ENCODE results near the gene GRID2. TPM values are rescaled to one million over a fixed set of nuclear protein-coding genes. Genes with fewer than 3 reads are reported as not detected.

Gene GRID2
- total and polyA plus RNA-seq, 9 of the 15 experiments (the other 6 are each of a cell fraction or from before 2014, with no cell fraction given): 0.04 TPM; not detected in 7

DNA sequence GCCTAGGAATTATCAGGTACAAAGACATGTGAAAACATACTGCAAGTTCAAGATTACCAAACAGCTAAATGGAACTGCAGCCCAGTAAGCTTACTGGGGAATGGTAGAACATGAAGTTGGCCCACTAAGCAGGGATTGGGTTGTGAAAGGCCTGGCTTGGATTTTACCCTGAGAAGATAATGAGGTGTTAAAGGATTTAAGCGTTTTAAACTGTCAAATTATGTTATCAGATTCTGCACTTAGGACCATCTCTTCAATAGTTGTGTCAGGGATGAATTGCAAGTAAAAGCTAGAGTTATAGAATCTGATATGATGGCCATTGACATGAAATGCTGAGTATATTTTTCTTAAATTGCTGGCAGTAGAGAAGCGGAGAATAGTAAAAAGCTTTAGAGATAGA lies 225.7 kb downstream of the GRID2 start (continued):
- TF ChIP-seq, protein P1, sequence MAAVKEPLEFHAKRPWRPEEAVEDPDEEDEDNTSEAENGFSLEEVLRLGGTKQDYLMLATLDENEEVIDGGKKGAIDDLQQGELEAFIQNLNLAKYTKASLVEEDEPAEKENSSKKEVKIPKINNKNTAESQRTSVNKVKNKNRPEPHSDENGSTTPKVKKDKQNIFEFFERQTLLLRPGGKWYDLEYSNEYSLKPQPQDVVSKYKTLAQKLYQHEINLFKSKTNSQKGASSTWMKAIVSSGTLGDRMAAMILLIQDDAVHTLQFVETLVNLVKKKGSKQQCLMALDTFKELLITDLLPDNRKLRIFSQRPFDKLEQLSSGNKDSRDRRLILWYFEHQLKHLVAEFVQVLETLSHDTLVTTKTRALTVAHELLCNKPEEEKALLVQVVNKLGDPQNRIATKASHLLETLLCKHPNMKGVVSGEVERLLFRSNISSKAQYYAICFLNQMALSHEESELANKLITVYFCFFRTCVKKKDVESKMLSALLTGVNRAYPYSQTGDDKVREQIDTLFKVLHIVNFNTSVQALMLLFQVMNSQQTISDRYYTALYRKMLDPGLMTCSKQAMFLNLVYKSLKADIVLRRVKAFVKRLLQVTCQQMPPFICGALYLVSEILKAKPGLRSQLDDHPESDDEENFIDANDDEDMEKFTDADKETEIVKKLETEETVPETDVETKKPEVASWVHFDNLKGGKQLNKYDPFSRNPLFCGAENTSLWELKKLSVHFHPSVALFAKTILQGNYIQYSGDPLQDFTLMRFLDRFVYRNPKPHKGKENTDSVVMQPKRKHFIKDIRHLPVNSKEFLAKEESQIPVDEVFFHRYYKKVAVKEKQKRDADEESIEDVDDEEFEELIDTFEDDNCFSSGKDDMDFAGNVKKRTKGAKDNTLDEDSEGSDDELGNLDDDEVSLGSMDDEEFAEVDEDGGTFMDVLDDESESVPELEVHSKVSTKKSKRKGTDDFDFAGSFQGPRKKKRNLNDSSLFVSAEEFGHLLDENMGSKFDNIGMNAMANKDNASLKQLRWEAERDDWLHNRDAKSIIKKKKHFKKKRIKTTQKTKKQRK (IDR thresholded peaks at IDR 0.05; ENCODE audit: borderline replicate concordance, low read depth, low read length): no peak
- no peak for TF ChIP-seq ZC3H8 (IDR thresholded peaks at IDR 0.05)
- no peak for TF ChIP-seq KLF13 (tag; IDR thresholded peaks at IDR 0.05; ENCODE audit: borderline replicate concordance, low read depth)
- no peak for TF ChIP-seq NCOA6 (IDR thresholded peaks at IDR 0.05)

DNA sequence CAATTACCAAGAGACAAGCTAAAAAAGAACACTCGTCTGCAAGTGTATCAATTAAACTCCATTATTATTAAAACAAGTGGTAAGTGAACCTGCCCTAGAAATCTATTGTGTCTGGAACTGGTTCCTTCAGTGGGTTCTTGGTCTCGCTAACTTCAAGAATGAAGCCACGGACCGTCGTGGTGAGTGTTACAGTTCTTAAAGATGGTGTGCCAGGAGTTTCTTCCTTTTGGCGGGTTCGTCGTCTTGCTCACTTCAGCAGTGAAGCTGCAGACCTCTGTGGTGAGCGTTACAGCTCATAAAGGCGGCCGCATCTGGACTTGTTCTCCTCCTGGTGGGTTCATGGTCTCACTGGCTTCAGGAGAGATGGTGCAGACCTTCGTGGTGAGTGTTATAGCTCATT lies 231.8 kb downstream of the GRID2 start:
- Histone ChIP-seq H3K79me2 (ENCODE audit: control insufficient read depth, insufficient read depth, low read length) (no peaks in the 10 kb centered on the region), H3K9me3 (replicated peaks; ENCODE audit: control insufficient read depth, insufficient read depth, low read depth, low read length) (no peaks in the 10 kb centered on the region), H3K9ac (ENCODE audit: insufficient read depth in 1 of 2, low read depth in 2 of 2, low read length in 2 of 2) (no peak overlapping the region), H3K9me1 (ENCODE audit: control insufficient read depth, insufficient read depth, low read length) (no peaks in the 10 kb centered on the region), H3K27ac (ENCODE audit: extremely low read depth, low read depth, low read length) (no peak overlapping the region), H4K20me1 (replicated peaks; ENCODE audit: control insufficient read depth, insufficient read depth, low read length) (no peaks in the 10 kb centered on the region), H3K4me2 (ENCODE audit: insufficient read depth, low read length) (no peak overlapping the region), H3K4me1 (replicated peaks in 1 of 2; ENCODE audit: control insufficient read depth in 2 of 2, insufficient read depth in 2 of 2, low read length in 2 of 2) (no peaks in the 10 kb centered on the region), H3K4me3 (no peak overlapping the region), H2AFZ (ENCODE audit: low read depth, low read length) (no peak overlapping the region), H3K36me3 (ENCODE audit: control insufficient read depth, insufficient read depth, low read length) (no peaks in the 10 kb centered on the region), H3K27me3 (ENCODE audit: control insufficient read depth in 2 of 2, insufficient read depth in 2 of 2, low read length in 2 of 2) (no peaks in the 10 kb centered on the region)
- in situ Hi-C loops (cut with MboI) (no loop called here), intact Hi-C loops (cut with micrococcal nuclease) (no loop called here)
- FAIRE-seq (no peak), DNase-seq (ENCODE audit: extremely low read depth in 1 of 4, low spot score in 3 of 4) (no peak), ATAC-seq (no peak)
- BruUV-seq (replicated peaks): no TSS peak
- CTCF ChIA-PET (ENCODE audit: low intra/inter-chr PET ratio): no interaction called here
- no peak for TF ChIP-seq CXXC5 (CRISPR knock-in tag; IDR thresholded peaks at IDR 0.05)
- no peak for TF ChIP-seq ZNF124 (CRISPR knock-in tag; IDR thresholded peaks at IDR 0.05)
- TF ChIP-seq HOXB6 (CRISPR knock-in tag; IDR thresholded peaks at IDR 0.05; ENCODE audit: borderline replicate concordance): no peak
- TF ChIP-seq NR2C2 (CRISPR knock-in tag; IDR thresholded peaks at IDR 0.05): no peak
- TF ChIP-seq NR2C2 (tag; IDR thresholded peaks at IDR 0.05): no peak
- no peak for TF ChIP-seq CBX8 (IDR thresholded peaks at IDR 0.05; ENCODE audit: borderline replicate concordance, extremely low read depth, low read depth, low read length, poor library complexity, severe bottlenecking)
- TF ChIP-seq HMG20A (CRISPR knock-in tag; conservative IDR thresholded peaks at IDR 0.05): no peak
- no peak for TF ChIP-seq CAMTA2 (CRISPR knock-in tag; conservative IDR thresholded peaks at IDR 0.05)
- TF ChIP-seq, protein P2, sequence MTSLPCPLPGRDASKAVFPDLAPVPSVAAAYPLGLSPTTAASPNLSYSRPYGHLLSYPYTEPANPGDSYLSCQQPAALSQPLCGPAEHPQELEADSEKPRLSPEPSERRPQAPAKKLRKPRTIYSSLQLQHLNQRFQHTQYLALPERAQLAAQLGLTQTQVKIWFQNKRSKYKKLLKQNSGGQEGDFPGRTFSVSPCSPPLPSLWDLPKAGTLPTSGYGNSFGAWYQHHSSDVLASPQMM (CRISPR knock-in tag; IDR thresholded peaks at IDR 0.05): no peak
- 0% methylated on average over 8 of the region's 12 CpGs for WGBS (ENCODE audit: insufficient coverage, low coverage, missing lambda C conversion rate)
- POLR2A ChIA-PET: no interaction called here
